GM12878 (cell line): ENCODE results near the gene FOXA1. TPM values are rescaled to one million over a fixed set of nuclear protein-coding genes. Genes with fewer than 3 reads are reported as not detected.

Experiments used
- ATAC-seq: fragments of 200-7000 bp; cut with Tn5 transposase; 3 replicates; pipeline ENCODE4 v1.9.1; 2020; ENCODE audit warnings: mild to moderate bottlenecking, moderate library complexity
- BruUV-seq: library from RNA; stranded (reverse); fragments of 400-500 nt; replicated peaks from 2 replicates; lab custom pipeline; 2021; lab: Mats Ljungman, UMichigan
- CTCF ChIA-PET: fragments of 300-600 bp; sonication (Branson Sonifier 250); formaldehyde crosslinking; extraction: SDS; loops from one replicate; lab custom pipeline; 2021; ENCODE audit warnings: inconsistent platforms; lab: Yijun Ruan, JAX
- POLR2A ChIA-PET: fragments of 350-600 bp; formaldehyde crosslinking; extraction: SDS; loops from one replicate; lab custom pipeline; 2021; ENCODE audit warnings: inconsistent platforms; lab: Charles Lee
- RAD21 ChIA-PET: fragments of 300-600 bp; sonication (Branson Sonifier 250); formaldehyde crosslinking; loops from one replicate; lab custom pipeline; 2023; ENCODE audit warnings: antibody characterized with exemption; ENCODE audit not compliant: unreplicated experiment; lab: Charles Lee
- SMC1A ChIA-PET: fragments of 300-600 bp; sonication (Branson Sonifier 250); formaldehyde crosslinking; loops from one replicate; lab custom pipeline; 2023; ENCODE audit not compliant: unreplicated experiment, uncharacterized antibody; lab: Charles Lee
- DNase-seq: peaks from one replicate; pipeline ENCODE4 v3.0.0-alpha.2; 2011; ENCODE audit warnings: low read depth, low spot score
- FAIRE-seq: peaks from 3 replicates; lab custom pipeline; 2011; peaks lifted over from hg19 to GRCh38; lab: Jason Lieb, UNC
- H2AFZ ChIP-seq: 2 replicates; pipeline ENCODE4 v1.6.0; 2011; ENCODE audit warnings: low read depth, low read length, control low read depth; ENCODE audit not compliant: control insufficient read depth
- H3K27ac ChIP-seq: 2 replicates; pipeline ENCODE4 v1.5.1; 2011; ENCODE audit warnings: control low read depth; ENCODE audit not compliant: control insufficient read depth, insufficient read depth
- H3K27me3 ChIP-seq, 2 experiments: replicated peaks in 1 of 2; 2 replicates each; pipeline versions ENCODE4 v1.6.0 to v1.6.1; 2011; ENCODE audit warnings: low read length in 1 of 2; ENCODE audit not compliant: control insufficient read depth in 2 of 2, insufficient read depth in 2 of 2
- H3K36me3 ChIP-seq, 2 experiments: 2 replicates each; pipeline ENCODE4 v1.5.1; 2011; ENCODE audit warnings: low read length in 1 of 2; ENCODE audit not compliant: control insufficient read depth in 2 of 2, insufficient read depth in 2 of 2
- H3K4me1 ChIP-seq: 2 replicates; pipeline ENCODE4 v1.6.1; 2011; ENCODE audit warnings: mild to moderate bottlenecking, low read length, moderate library complexity, mixed read lengths; ENCODE audit not compliant: control insufficient read depth, insufficient read depth
- H3K4me2 ChIP-seq: 2 replicates; pipeline ENCODE4 v1.6.0; 2011; ENCODE audit warnings: control low read depth; ENCODE audit not compliant: control insufficient read depth, insufficient read depth
- H3K4me3 ChIP-seq: fragments of 200-600 bp; sonication (generic); 2 replicates; pipeline ENCODE4 v1.5.1; 2016
- H3K79me2 ChIP-seq: 2 replicates; pipeline ENCODE4 v1.6.0; 2011; ENCODE audit warnings: low read length; ENCODE audit not compliant: control insufficient read depth, insufficient read depth
- H3K9ac ChIP-seq: 2 replicates; pipeline ENCODE4 v1.8.0; 2011; ENCODE audit warnings: low read length, control low read depth, mixed read lengths; ENCODE audit not compliant: control insufficient read depth, insufficient read depth
- H3K9me3 ChIP-seq: replicated peaks from 3 replicates; pipeline ENCODE4 v1.5.1; 2011; ENCODE audit warnings: mild to moderate bottlenecking, low read length; ENCODE audit not compliant: control insufficient read depth, insufficient read depth
- H4K20me1 ChIP-seq: 2 replicates; pipeline ENCODE4 v1.6.0; 2011; ENCODE audit not compliant: control insufficient read depth, insufficient read depth
- BRCA1 ChIP-seq: IDR thresholded peaks from 2 replicates; pipeline ENCODE4 v1.6.1; 2011; ENCODE audit warnings: low read depth, low read length, improper control_type of control experiment
- CBX5 ChIP-seq: sonication (generic); IDR thresholded peaks from 2 replicates; pipeline ENCODE4 v1.6.1; 2016; ENCODE audit warnings: low read depth, moderate library complexity, mild to moderate bottlenecking, inconsistent platforms
- CTCF ChIP-seq, 3 experiments: IDR thresholded peaks in 2 of 3; conservative IDR thresholded peaks in 1 of 3; 2 replicates each; pipeline ENCODE4 v1.5.1; 2011; ENCODE audit warnings: low read depth in 3 of 3, low read length in 3 of 3, mild to moderate bottlenecking in 3 of 3, control low read depth in 2 of 3, moderate library complexity in 2 of 3, inconsistent platforms in 1 of 3, mixed read lengths in 1 of 3; ENCODE audit not compliant: control insufficient read depth in 2 of 3, insufficient read depth in 1 of 3; ENCODE audit errors: extremely low read depth in 1 of 3
- GABPA ChIP-seq: IDR thresholded peaks from 2 replicates; pipeline ENCODE4 v1.6.1; 2014; ENCODE audit warnings: antibody characterized with exemption, low read depth, mild to moderate bottlenecking, inconsistent platforms
- KLF5 ChIP-seq: fragments of 450-650 bp; IDR thresholded peaks from 2 replicates; pipeline ENCODE4 v1.6.1; 2014; ENCODE audit warnings: mild to moderate bottlenecking; ENCODE audit not compliant: partially characterized antibody
- MTA3 ChIP-seq: IDR thresholded peaks from 2 replicates; pipeline ENCODE4 v1.6.1; 2012; ENCODE audit warnings: low read length, inconsistent platforms, borderline replicate concordance
- NR2C1 ChIP-seq: fragments of 450-650 bp; IDR thresholded peaks from 2 replicates; pipeline ENCODE4 v1.6.1; 2017; ENCODE audit warnings: antibody characterized with exemption, mild to moderate bottlenecking, moderate library complexity
- POLR2A ChIP-seq: IDR thresholded peaks from 2 replicates; pipeline ENCODE4 v1.6.1; 2011; ENCODE audit warnings: low read depth, mild to moderate bottlenecking, low read length
- RELA ChIP-seq: fragments of 450-650 bp; IDR thresholded peaks from 2 replicates; pipeline ENCODE4 v1.8.0; 2014; ENCODE audit warnings: borderline replicate concordance; ENCODE audit not compliant: partially characterized antibody
- RFX5 ChIP-seq: IDR thresholded peaks from 2 replicates; pipeline ENCODE4 v1.6.1; 2011; ENCODE audit warnings: low read depth, low read length, improper control_type of control experiment
- SMC3 ChIP-seq: IDR thresholded peaks from 2 replicates; pipeline ENCODE4 v1.6.1; 2011; ENCODE audit warnings: low read length, improper control_type of control experiment, borderline replicate concordance
- SUPT20H ChIP-seq: IDR thresholded peaks from 2 replicates; pipeline ENCODE4 v1.6.1; 2011; ENCODE audit warnings: low read depth, mild to moderate bottlenecking, low read length, moderate library complexity, borderline replicate concordance; ENCODE audit not compliant: control insufficient read depth
- YY1 ChIP-seq: IDR thresholded peaks from 2 replicates; pipeline ENCODE4 v1.6.1; 2011; ENCODE audit warnings: low read depth, mild to moderate bottlenecking, low read length
- WGBS: methylation state at CpG from one replicate; pipeline ENCODE4 v1.1.6; 2016; ENCODE audit warnings: low lambda C conversion rate; ENCODE audit not compliant: insufficient replicate concordance, insufficient coverage; ENCODE audit errors: missing lambda C conversion rate; 5-methylcytosine and 5-hydroxymethylcytosine counted together
- in situ Hi-C: fragments of 300-500 bp; cut with MboI; formaldehyde crosslinking; loops from 9 replicates; pipeline ENCODE4 v1.14.3; 2018; ENCODE audit warnings: mixed read lengths
- intact Hi-C: fragments of 100-400 bp; cut with micrococcal nuclease; formaldehyde crosslinking; loops from one replicate; pipeline ENCODE4 v1.14.2; 2022; ENCODE audit not compliant: unreplicated experiment
- polyA plus RNA-seq, 11 experiments: library from polyadenylated mRNA; depleted of rRNA in 4 of 11; unstranded in 6 of 11; stranded (reverse) in 5 of 11; fragments of >200 nt; fragmentation: Nextera tagmentation in 4 of 11; fragmentation: Illumina TruSeq in 1 of 11; extraction: Ambion mirVana in 4 of 11; extraction: Trizol in 1 of 11; gene quantifications; 1 replicate in 1 of 11; 2 replicates in 10 of 11; pipeline versions ENCODE4 v1.2.1 to v1.2.3, GENCODE V29; 2011 to 2016; ENCODE audit warnings: inconsistent platforms in 2 of 11, missing spikeins in 2 of 11, low read depth in 1 of 11
- total RNA-seq, 4 experiments: library from RNA; depleted of rRNA in 3 of 4; stranded (reverse); fragments of >200 nt in 3 of 4; fragmentation: Illumina TruSeq in 1 of 4; extraction: Trizol in 1 of 4; gene quantifications; 2 replicates each; pipeline versions ENCODE4 v1.2.1 to v1.2.3, GENCODE V29; 2013 to 2021

FOXA1 gene
- total and polyA plus RNA-seq, 10 of the 15 experiments (the other 5 are each of a cell fraction or from before 2014, with no cell fraction given): 0.03 to 0.18 (median 0.06) TPM; not detected in 7

- TF ChIP-seq NR2C1: no peak
- no peak for TF ChIP-seq GABPA
- no peak for TF ChIP-seq KLF5
- TF ChIP-seq BRCA1: no peak
- TF ChIP-seq YY1: no peak
- TF ChIP-seq MTA3: no peak
- no peak for TF ChIP-seq CBX5
- no peak for TF ChIP-seq CTCF (IDR thresholded peaks at IDR 0.05 in 2 of 3, conservative IDR thresholded peaks at IDR 0.05 in 1 of 3; ENCODE audit: control insufficient read depth in 2 of 3, extremely low read depth in 1 of 3, insufficient read depth in 1 of 3, low read depth in 3 of 3, low read length in 3 of 3)
- no peak for TF ChIP-seq SUPT20H
- TF ChIP-seq, all 136 proteins: peak for 0
Observed at GRCh38 chr14:37618498-37619028, 23.5 kb upstream of the FOXA1 start (continued).

- Histone ChIP-seq H3K9ac (no peak overlapping the region), H4K20me1 (no peaks in the 10 kb centered on the region), H3K27ac (no peak overlapping the region), H2AFZ (no peak overlapping the region), H3K27me3 (no peaks in the 10 kb centered on the region), H3K9me3 (no peaks in the 10 kb centered on the region; the same call in 2 of the 3 replicates), H3K79me2 (no peaks in the 10 kb centered on the region), H3K4me2 (no peak overlapping the region), H3K4me1 (no peaks in the 10 kb centered on the region), H3K4me3 (no peak overlapping the region), H3K36me3 (no peaks in the 10 kb centered on the region)
- no peak for FAIRE-seq
- POLR2A ChIA-PET: no interaction called here
- 0% methylated on average over 1 of the region's 1 CpG for WGBS
- DNase-seq: no peak
- no TSS peak for BruUV-seq
- intact Hi-C loops (no loop called here), in situ Hi-C loops (no loop called here)
- SMC1A ChIA-PET: no interaction called here
- RAD21 ChIA-PET: no interaction called here
- TF ChIP-seq POLR2A (no peak), RFX5 (no peak), RELA (no peak), SMC3 (no peak)
- no peak for ATAC-seq
- CTCF ChIA-PET: no interaction called here
Observed at GRCh38 chr14:37617864-37618365, 22.9 kb upstream of the FOXA1 start.
